GM21619 (cell line): Measurements from ENCODE around the gene CD247.

ENCODE experiments used
- ATAC-seq: cut with Tn5 transposase; IDR thresholded peaks from one replicate; pipeline ENCODE4 v1.9.1; 2021; ENCODE audit not compliant: unreplicated experiment

Gene CD247

DNA sequence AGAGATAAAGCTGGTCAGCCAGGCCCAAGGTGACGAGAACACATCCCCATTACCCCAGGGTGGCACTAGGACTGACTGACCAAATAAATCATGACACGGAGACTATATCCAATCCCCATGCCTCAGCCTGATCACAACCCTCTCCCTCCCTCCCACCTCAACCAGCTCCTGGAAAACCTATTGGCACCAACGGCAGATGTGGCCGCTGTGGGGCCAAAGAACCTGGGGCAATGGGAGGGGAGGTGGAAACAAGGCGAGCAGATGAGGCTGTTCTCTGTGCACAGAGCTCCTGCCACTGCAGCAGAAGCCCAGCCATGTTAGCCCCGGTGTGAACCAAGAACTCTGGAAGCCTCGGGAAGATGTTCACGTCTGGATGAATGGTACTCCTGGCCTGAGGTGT, 77.6 kb downstream of the CD247 start:
- ATAC-seq: no peak

DNA sequence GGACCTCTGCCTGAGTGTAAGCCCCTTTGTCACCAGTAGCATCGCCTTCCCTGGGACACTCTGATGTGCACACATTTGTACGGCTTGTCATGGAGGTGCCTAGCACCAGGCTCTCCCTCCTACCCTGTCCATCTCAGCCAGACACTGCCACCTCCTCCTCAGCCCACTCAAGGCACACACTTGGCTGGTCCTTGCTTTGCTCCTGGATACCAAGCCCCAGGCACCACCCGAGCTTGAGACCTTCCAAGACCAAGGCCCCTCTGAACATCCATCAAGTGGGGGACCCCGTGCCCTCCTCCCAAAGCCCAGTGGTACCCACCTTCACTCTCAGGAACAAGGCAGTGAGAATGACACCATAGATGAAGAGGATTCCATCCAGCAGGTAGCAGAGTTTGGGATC, 78.0 kb downstream of the CD247 start:
- no peak for ATAC-seq

DNA sequence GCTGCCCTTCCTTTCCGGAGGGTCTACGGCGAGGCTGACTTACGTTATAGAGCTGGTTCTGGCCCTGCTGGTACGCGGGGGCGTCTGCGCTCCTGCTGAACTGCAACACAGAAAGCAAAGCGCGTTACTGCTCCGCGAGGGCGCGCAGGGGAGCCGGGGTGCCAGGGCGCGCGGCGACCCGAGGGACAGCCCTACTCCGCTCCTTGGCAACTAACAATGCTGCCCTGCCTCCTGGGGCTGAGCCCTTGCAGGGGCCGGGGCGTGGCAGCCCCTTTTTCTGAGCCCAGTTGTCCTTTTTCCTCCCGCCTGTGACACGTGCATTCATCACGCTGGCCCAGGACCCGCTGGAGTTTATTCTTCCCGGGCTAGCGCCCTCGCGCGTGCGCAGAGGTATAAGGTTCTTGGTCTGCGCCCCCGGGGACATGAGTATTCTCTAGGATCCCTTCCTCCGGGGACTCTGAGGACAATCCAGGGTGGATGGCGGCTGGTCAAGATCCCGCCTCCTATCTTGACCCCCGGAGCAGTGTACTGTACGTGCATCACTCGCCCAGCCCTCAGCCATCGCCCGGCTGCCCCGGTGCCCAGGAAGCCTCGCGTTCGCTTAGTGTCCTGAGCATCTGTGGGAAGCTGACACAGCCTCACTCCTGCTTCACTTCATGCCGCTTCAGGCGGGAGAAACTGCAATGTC, 78.9 kb downstream of the CD247 start:
- peak; percentile 39 for ATAC-seq

DNA sequence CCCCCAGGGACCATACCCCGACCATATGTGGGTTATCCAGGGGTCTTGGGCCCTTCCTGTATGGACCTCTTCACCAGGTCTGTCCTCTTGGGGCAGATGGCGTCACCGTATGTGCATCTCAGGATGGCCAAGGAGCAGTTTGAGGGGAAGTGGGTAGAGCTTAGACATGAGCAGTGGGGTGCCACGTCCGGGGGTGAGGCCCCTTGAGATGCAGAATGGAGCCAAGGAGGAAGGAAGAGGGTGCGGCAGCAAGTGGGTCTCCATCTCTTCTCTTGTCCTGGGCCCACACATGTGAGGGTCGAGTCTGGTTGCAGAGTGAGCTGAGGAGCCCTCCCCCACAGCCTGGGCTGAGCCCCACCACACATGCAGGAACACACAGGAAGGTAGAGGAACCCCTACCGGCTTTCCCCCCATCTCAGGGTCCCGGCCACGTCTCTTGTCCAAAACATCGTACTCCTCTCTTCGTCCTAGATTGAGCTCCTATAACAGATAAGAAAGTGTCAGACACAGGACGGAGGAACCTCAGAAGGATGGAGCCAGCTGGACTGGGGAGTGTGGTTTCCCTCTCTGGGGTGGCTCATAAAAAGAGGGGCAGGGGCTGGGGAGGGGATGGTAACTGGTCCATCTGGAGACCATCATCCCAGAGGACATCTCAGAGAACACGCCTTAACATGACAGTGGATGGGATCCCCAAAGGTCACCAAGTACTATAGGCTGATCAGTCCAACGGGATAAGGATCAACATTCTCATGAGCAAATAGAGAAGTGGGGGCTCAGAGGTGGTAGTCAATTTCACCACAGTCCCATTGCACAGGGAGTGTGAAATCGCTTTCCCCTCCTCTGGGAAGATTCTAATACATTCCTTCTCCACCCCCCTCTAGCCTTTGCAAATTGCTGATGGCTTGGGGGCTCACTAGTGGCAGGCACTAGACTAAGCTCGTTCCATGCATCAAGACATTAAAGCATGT, 79.9 kb downstream of the CD247 start:
- ATAC-seq: no peak

DNA sequence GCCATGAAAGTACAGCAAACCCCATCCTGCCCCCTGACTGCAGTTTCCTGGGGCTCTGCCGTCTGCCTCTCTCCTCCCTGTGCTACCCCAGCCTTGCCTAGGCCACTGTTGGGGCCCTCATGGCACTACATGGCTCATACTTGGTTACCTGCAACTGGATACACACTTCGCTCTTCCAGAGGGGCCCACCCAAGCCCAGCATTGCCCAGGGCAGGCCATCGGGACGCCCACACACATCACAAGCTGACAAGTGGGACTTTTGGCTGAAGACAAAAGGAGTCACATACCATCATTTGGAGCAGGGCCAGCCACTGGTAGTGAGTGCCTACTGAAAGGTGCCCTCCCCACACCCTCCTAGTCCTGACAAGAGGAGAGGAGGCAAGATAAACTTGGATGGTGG, 82.8 kb downstream of the CD247 start:
- ATAC-seq: no peak

DNA sequence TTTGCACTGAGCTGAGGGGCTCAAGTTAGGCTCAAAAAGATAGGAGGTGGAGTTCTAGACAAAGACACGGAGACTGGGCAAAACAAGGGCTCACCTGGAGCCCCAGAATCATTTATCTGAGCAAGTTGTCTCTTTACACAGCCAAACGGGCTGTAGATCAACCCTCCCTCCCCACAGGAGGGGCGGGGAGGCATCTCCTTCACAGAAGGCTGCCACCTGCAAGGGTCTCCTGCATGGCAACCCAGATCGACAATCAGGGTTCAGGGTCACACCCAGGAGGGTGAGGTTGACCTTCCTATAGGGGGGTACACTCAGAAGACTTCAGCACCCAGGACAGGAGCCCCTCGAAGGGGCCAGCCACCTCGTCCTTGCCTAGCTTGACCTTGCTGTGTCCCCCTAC, 84.0 kb downstream of the CD247 start:
- no peak for ATAC-seq

DNA sequence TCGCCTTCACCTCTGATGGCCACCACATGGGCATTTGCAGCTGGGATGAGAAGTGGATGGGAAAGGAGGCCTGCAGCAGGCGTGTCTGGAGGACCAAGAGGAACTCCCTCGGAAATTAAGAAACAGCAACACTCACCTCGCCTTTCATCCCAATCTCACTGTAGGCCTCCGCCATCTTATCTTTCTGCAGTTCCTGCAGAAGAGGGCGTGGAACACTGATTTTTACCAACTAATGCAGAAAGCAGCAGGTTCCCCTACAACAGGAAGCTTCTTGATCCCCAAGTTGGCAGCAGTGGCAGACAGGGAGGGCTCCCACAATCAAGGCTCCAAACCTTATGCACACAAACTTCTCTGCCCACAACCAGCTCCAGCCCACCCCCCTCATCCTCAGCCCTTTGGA, 84.4 kb downstream of the CD247 start:
- no peak for ATAC-seq

DNA sequence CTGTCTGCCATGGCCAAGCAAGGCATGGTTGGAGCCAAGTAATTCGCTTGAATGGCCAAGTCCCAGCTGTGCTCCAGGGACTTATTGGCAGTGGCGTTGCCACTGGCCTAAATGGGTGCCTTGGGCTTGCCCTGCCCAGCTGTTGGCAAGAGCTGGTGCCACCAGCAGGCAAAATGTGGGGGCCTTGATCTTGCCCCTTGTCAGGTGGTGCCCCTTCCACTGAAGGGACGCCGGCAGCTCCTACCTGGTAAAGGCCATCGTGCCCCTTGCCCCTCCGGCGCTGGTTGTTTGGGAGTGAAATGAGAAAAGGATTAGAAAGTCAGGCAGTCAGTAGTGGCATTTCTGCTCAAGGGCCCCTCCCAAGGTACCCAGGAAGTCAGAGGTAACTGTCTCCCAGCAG, 85.5 kb downstream of the CD247 start:
- no peak for ATAC-seq

DNA sequence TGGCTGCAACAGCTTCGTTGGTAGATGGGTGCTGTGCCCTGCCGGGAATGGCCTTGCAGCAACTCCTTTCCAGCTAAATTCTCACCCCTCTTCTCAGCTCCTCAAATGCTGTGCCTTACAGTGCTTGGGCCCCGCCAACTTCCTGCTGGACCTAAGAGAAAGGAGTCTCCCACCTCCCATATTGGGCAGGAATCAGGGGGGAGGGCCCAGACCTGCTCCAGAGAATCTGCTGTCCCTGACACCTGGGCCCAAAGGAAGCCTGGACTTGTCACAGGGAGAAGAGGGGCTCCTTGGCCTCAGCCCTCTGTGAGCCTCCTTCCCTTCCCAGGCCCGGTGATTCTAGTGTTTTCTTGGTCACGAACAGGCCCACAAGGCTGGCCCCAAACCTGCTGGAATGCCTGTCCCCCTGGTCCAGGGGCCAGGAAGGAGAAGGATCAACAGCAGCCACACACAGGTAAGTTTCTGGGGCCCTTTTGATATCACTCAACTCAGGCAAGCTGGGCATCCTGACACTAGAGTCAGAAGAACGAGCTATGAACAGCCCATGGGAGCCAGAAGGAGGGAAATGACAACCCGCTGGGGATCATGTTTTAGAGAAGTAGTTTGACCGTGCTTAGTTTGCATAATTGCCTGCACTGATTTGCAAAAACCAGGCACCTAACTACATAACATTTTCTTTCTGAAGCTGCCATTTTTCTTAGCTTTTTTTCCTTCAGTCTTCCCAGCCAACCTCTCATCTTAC, 86.2 kb downstream of the CD247 start:
- no peak for ATAC-seq

DNA sequence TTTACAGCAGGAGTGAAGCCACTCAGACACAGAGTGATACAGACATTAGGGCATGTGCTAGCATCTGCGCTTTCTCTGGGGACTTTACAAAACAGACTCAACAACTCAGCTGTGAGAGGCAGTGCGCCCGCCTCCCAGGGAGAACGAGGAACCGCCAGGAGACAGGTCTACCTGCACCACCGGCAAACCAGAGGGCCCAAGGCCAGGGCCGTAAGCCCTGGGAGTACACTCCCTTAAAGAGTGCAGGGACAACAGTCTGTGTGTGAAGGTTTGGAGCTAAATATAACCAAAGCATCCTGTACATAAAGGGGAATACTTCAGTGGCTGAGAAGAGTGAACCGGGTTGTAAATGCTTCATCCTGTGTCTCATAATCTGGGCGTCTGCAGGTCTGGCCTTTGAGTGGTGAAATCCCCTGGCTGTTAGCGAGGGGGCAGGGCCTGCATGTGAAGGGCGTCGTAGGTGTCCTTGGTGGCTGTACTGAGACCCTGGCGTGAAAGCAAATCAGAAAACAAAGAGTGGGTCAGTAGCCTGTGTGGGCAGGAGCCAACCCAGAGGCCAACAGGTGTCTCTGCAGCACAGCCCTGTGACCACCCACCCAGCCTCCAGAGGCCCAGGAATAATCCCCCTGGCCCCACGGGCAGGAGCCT, 86.9 kb downstream of the CD247 start:
- peak; percentile 28 for ATAC-seq

DNA sequence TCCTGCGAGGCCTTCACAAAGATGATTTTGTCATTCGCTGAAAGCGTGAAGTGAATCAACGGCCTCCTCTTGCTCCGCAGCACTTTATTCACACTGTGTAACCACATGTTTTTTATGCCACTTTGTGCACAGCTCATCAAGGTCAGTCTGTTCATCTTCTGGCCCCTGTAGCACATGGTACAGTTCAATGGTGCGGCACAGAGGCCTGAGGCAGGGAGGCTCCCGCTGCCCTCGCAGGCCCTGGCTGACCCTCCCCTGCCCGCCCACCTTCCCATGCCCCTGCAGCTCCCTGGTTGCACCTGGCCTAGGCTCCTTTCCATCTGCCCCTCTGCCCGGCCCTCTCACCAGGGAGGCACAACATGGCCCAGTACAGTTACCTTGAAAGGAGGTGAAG, 87.5 kb downstream of the CD247 start:
- peak; percentile 15 for ATAC-seq

DNA sequence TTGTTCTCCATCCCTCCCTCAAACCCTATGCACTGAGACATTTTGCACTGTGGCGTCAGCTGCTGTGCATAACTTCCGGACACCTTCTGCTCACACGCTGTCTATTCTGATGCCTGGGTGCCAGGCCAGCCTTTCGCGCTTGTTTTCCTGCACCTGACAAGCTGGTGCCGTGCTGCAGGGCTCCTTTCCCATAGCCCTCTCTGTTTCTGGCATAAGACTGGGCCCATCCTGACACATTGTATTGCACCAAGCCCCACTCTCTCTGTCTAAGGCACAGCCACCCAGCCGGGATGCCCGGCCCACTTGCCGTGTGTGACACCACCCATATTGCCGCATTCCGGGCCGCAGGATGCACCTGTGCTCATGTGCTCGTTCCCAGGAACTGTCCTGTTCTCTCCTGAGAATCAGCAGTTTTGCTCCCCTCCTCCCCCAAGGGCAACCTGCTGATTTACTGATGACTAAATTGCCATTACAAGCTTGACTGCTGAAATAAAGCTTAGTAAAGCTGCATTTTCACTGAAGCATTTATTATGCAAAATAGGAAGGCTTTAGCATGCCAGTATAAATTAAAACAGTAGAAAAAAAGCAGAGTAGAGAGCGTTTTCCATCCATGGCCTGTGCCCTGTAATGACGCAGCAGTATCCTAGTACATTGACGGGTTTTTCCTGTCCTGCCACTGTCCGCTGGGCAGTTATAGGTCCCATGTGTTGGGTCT, 88.0 kb downstream of the CD247 start:
- ATAC-seq: peak; percentile 35

DNA sequence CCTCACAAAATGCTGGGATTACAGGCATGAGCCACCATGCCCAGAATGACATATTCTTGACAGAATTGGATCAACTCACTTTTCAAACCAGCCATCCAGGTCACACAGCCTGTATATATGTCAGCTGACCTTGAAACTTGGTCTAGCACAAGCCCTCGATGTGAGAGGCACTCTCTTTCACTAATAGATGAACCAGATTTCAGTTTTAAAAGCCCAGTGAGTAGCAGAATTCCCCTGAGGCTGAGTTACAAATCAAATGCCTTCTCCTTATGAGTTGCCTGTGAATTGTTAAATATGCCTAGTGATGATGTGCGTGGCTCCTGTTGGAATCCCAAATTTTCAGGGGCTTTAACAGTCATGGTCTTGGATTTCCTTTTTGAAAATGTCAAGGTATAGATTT, 88.7 kb downstream of the CD247 start:
- peak; percentile 54 for ATAC-seq

DNA sequence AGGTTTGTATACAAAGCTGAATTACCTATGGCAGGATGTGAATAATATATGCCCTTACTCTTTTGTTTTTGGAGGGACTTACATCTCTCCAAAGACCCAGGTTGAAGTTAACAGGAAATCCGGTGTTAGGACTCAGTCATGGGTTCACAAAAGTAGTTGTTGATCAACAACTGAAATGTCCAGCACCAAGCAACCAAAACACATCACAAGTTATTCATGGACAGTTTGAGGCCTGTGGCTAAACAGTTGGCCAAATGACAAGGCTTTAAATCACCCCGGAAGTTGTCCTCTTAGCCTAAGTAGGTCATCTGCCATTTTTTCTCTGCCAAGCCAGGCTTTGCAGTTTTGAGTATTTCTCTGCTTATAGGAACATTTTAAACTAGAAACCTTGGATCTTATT, 89.9 kb downstream of the CD247 start:
- ATAC-seq: no peak

DNA sequence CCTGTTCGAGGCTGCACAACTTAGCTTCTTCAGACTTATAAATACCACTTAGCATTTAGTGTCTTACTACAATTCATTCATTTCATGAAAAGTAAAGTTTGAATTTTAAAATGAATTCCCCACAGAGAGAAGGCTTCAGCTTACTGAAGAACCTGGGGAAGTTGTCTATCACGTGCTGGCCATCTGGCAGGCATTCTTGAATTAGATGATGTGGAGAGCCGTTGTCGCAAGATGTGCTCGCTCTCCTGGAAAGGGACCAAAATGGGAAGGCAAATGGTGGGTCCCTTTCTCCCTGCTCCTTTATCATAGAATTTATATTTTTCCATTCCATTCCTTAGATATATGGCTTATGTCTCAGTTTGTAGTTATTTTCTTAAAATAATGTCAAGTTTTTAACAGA, 90.5 kb downstream of the CD247 start:
- no peak for ATAC-seq

DNA sequence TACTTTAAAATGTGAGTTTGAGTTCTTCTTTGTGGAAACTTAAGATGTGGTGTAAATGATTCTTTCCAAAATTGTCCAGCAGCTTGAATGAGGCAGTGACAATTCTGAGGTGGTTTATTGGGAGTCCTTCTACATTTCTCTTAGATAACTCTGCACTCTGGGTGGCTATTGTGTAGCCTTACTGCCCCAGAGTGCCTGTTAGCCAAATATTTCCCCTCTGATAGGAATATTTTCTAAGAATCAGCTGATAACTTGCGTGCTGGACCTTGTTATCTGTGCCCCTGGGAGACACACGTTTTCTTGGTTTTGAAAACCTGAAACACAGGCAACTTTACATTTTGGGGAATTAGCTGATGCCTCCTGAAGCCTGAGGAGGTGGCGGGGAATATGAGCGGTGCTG, 91.6 kb downstream of the CD247 start:
- ATAC-seq: no peak

DNA sequence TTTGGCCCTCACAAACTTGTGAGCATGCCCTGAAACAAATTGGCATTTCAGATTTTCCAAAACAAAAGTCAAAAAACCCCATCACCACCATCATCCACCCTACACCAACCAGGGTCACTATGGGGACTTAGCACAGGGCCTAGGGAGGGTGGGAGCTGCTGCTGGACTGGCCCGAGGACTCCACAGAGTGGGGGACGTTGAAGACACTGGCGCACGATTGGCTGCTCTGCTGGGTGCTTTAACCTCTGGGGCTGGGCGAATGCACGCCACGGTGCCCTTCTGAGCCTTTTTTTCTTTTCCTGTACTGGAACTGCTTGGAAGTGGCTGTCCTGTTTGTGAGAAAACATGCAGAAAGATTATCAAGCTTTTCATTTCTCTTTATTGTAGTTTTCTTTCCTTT, 92.8 kb downstream of the CD247 start:
- no peak for ATAC-seq

DNA sequence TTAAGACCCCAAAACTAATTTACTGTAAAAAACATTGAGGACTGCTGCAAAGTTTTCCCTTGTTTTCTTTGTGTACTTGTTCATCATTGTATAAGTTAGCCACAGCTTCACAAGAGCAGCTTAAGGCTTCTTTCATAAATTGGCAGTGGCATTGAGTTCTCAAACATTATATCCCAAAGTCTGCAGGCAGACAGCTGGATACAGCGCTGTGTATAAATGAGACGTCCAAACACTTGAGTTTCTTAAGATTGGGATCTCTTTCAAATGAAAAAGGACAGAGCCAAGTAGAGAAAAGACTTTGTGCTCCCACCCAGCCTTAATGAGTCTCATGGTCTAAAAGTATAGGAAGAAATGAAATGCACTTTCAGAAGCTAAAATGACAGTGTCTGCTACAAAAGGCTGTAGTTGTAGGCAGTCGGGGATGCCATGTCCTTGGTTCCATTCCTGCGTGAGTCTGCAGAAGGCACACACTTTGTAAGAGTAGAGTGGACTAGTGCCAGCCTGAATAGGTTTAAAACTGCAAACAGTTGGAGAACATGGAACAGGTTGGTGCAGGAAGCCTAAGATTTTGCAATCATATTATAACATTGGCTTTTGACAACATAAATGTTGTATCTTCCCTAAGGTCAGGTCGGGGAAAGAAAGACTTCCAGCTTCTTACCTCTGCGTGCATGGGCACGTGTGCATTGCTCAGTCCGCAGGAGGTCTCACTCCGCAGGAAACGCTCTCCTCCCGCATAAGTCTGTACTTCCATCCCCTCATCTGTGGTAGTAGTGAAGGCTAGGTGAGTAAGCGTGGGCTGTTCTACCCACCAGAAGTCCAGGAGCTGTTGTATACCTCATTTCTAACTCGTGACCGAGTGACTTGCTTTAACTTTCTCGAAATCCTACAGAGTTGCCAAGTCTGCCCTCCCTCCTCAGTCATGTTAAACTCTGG, 94.4 kb downstream of the CD247 start:
- ATAC-seq: no peak

DNA sequence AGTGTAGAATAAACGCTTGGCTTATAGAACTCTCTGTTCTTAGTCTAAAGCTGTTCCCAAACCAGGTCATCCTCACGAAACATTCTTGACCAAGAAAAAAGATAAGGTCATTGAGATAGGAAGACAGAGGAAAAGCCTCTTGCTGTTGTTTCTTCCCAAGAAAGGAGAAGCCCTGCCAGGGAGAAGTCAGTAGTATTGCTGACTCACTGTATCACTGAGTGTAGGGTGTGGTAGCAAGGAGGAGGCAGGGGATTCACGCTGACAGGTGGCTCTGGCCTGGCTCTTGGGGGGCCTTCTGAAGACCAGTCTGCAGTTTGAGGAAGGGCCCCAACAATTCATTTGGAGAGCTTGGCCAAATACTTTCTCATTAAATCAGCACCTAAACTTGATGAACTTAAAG, 97.8 kb downstream of the CD247 start:
- no peak for ATAC-seq
